ENCODE results near the gene MACROD2. TPM values are rescaled to one million over a fixed set of nuclear protein-coding genes. Genes with fewer than 3 reads are reported as not detected.

The MACROD2 gene
- total and polyA plus RNA-seq, 2 experiments from 2014 or later = 2.8 to 4.3 TPM

DNA sequence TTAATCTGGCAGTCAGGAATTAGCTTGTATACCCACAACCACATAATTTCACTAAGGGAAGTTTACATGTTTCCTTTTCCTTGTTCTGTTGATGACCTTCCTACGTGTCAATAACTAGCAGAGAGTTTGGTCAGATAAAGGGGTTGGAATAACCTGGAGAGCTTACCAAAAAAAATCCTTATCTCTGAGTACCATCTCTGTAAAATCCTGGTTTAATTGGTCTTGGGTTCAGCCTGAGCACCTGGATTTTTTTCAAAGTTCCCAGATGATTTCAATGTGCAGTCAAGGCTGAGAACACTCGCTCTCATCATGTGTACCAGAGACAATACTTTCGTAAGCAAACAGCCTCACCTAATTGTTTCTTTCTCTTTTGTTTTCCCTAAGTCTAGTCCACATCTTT lies 825.9 kb downstream of the MACROD2 start:
- TF ChIP-seq ZNF331 (CRISPR knock-in tag; IDR thresholded peaks at IDR 0.05; ENCODE audit: low read depth) (no peak), STAT1 (IDR thresholded peaks at IDR 0.05; ENCODE audit: unreplicated experiment) (no peak), JUNB (IDR thresholded peaks at IDR 0.05; ENCODE audit: unreplicated experiment) (no peak), NANOG (IDR thresholded peaks at IDR 0.05; ENCODE audit: borderline replicate concordance) (no peak), CREB1 (CRISPR knock-in tag; IDR thresholded peaks at IDR 0.05; ENCODE audit: low read depth) (no peak), ETS1 (IDR thresholded peaks at IDR 0.05) (no peak), EZH2 (IDR thresholded peaks at IDR 0.05; ENCODE audit: low read depth, unreplicated experiment) (no peak), ZNF462 (CRISPR knock-in tag; IDR thresholded peaks at IDR 0.05) (no peak), EZH2phosphoT487 (IDR thresholded peaks at IDR 0.05; ENCODE audit: unreplicated experiment) (no peak)
- TF ChIP-seq, protein P1, sequence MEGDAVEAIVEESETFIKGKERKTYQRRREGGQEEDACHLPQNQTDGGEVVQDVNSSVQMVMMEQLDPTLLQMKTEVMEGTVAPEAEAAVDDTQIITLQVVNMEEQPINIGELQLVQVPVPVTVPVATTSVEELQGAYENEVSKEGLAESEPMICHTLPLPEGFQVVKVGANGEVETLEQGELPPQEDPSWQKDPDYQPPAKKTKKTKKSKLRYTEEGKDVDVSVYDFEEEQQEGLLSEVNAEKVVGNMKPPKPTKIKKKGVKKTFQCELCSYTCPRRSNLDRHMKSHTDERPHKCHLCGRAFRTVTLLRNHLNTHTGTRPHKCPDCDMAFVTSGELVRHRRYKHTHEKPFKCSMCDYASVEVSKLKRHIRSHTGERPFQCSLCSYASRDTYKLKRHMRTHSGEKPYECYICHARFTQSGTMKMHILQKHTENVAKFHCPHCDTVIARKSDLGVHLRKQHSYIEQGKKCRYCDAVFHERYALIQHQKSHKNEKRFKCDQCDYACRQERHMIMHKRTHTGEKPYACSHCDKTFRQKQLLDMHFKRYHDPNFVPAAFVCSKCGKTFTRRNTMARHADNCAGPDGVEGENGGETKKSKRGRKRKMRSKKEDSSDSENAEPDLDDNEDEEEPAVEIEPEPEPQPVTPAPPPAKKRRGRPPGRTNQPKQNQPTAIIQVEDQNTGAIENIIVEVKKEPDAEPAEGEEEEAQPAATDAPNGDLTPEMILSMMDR (conservative IDR thresholded peaks at IDR 0.05; ENCODE audit: low read depth in 2 of 2) = no peak
- DNase-seq (ENCODE audit: low spot score) = no peak
- H3K4me3 Mint-ChIP-seq = no peak overlapping the region
- H3K27me3 Mint-ChIP-seq (ENCODE audit: insufficient read depth, low read depth, poor library complexity) = no peaks in the 10 kb centered on the region
- no peaks in the 10 kb centered on the region for H3F3A ChIP-seq (replicated peaks; ENCODE audit: low read depth)
- H3K27ac ChIP-seq (ENCODE audit: low read depth) = no peak overlapping the region
- H2AFZ ChIP-seq = no peak overlapping the region
- H3K9me2 ChIP-seq (ENCODE audit: insufficient read depth) = peaks cover 19% of the 10 kb centered on the region; the same call in 1 of the 2 replicates
- H3K27me3 ChIP-seq (ENCODE audit: insufficient read depth) = no peaks in the 10 kb centered on the region
- H3K4me1 ChIP-seq (ENCODE audit: insufficient read depth) = peaks cover 6% of the 10 kb centered on the region; the same call in 1 of the 2 replicates
- peaks cover 3% of the 10 kb centered on the region; the same call in 1 of the 3 replicates for H3K4me1 Mint-ChIP-seq
- H4K20me1 ChIP-seq (replicated peaks; ENCODE audit: insufficient read depth) = no peaks in the 10 kb centered on the region
- no peaks in the 10 kb centered on the region; the same call in 2 of the 3 replicates for H3K9me3 Mint-ChIP-seq
- H3K79me2 ChIP-seq (replicated peaks; ENCODE audit: insufficient read depth) = no peaks in the 10 kb centered on the region
- H3K27ac Mint-ChIP-seq = no peak overlapping the region
- no peak overlapping the region for H3K4me3 ChIP-seq
- H3K4me2 ChIP-seq = no peak overlapping the region
- H3K36me3 Mint-ChIP-seq (ENCODE audit: low read depth) = no peaks in the 10 kb centered on the region
- no peak for ATAC-seq
- H3K36me3 ChIP-seq (ENCODE audit: insufficient read depth) = no peaks in the 10 kb centered on the region

Data from GM23338 (cell line).